Hepatocyte (in vitro differentiated cells): ENCODE results near the gene GGT6. TPM values are rescaled to one million over a fixed set of nuclear protein-coding genes. Genes with fewer than 3 reads are reported as not detected.

ENCODE experiments used
- DNase-seq: peaks from one replicate; pipeline ENCODE4 v3.0.0-alpha.2; 2016; ENCODE audit warnings: low spot score
- H2AFZ ChIP-seq: fragments of 200-600 bp; sonication (generic); 2 replicates; pipeline ENCODE4 v1.6.0; 2016; ENCODE audit warnings: antibody characterized with exemption, mild to moderate bottlenecking
- H3K27ac ChIP-seq: fragments of 200-600 bp; sonication (generic); 2 replicates; pipeline ENCODE4 v1.5.1; 2016; ENCODE audit warnings: mild to moderate bottlenecking
- H3K27me3 ChIP-seq: fragments of 200-600 bp; sonication (generic); 2 replicates; pipeline ENCODE4 v1.6.1; 2016
- H3K36me3 ChIP-seq: fragments of 200-600 bp; sonication (generic); replicated peaks from 2 replicates; pipeline ENCODE4 v1.5.1; 2016; ENCODE audit warnings: low read depth; ENCODE audit not compliant: insufficient read depth
- H3K4me1 ChIP-seq: fragments of 200-600 bp; sonication (generic); 2 replicates; pipeline ENCODE4 v1.5.1; 2016; ENCODE audit warnings: mild to moderate bottlenecking, moderate library complexity; ENCODE audit not compliant: insufficient read depth
- H3K4me2 ChIP-seq: fragments of 200-600 bp; sonication (generic); 2 replicates; pipeline ENCODE4 v1.6.0; 2016
- H3K4me3 ChIP-seq: fragments of 200-600 bp; sonication (generic); 2 replicates; pipeline ENCODE4 v1.5.1; 2016; ENCODE audit warnings: mild to moderate bottlenecking
- H3K79me2 ChIP-seq: fragments of 200-600 bp; sonication (generic); 2 replicates; pipeline ENCODE4 v1.6.0; 2017; ENCODE audit warnings: mild to moderate bottlenecking
- H3K9me2 ChIP-seq: fragments of 200-600 bp; sonication (generic); replicated peaks from 2 replicates; pipeline ENCODE4 v1.6.0; 2017; ENCODE audit warnings: mild to moderate bottlenecking; ENCODE audit not compliant: insufficient read depth
- H3K9me3 ChIP-seq: fragments of 200-600 bp; sonication (generic); 2 replicates; pipeline ENCODE4 v1.5.1; 2016; ENCODE audit warnings: low read depth, mild to moderate bottlenecking
- H4K20me1 ChIP-seq: fragments of 200-600 bp; sonication (generic); 2 replicates; pipeline ENCODE4 v1.6.0; 2016; ENCODE audit warnings: mild to moderate bottlenecking; ENCODE audit not compliant: insufficient read depth, poor library complexity, severe bottlenecking
- CTCF ChIP-seq: fragments of 200-600 bp; sonication (generic); IDR thresholded peaks from 2 replicates; pipeline ENCODE4 v1.5.1; 2016; ENCODE audit warnings: antibody characterized with exemption, mild to moderate bottlenecking; ENCODE audit not compliant: poor library complexity
- EZH2 ChIP-seq: fragments of 200-600 bp; sonication (generic); IDR thresholded peaks from 2 replicates; pipeline ENCODE4 v1.6.1; 2016; ENCODE audit warnings: antibody characterized with exemption, mild to moderate bottlenecking, borderline replicate concordance
- EZH2phosphoT487 ChIP-seq: fragments of 200-600 bp; sonication (generic); IDR thresholded peaks from one replicate; pipeline ENCODE4 v1.6.1; 2018; ENCODE audit warnings: antibody characterized with exemption, mild to moderate bottlenecking, low read depth, moderate library complexity; ENCODE audit not compliant: unreplicated experiment, severe bottlenecking
- WGBS: methylation state at CpG from one replicate; pipeline ENCODE4 v1.1.6; 2016; ENCODE audit warnings: low lambda C conversion rate; ENCODE audit errors: missing lambda C conversion rate; 5-methylcytosine and 5-hydroxymethylcytosine counted together
- polyA plus RNA-seq: library from polyadenylated mRNA; unstranded; fragments of >200 nt; fragmentation: Nextera tagmentation; extraction: Ambion mirVana; gene quantifications from 2 replicates; pipeline ENCODE4 v1.2.1, GENCODE V29; 2016
- total RNA-seq: library from RNA; depleted of rRNA; stranded (reverse); fragments of >200 nt; gene quantifications from 2 replicates; pipeline ENCODE4 v1.2.3, GENCODE V29; 2014

GGT6 gene
- total and polyA plus RNA-seq, 2 experiments from 2014 or later = not detected

- peaks cover 53% of the 10 kb centered on the region for H3K4me1 ChIP-seq
- H3K36me3 ChIP-seq = no peaks in the 10 kb centered on the region
- peak overlapping the region; percentile 89 for H3K27ac ChIP-seq
- peak overlapping the region; percentile 84 for H3K4me2 ChIP-seq
- H3K4me3 ChIP-seq = peak overlapping the region; percentile 70
- TF ChIP-seq EZH2phosphoT487 = no peak
- no peak for TF ChIP-seq EZH2
- no peak for TF ChIP-seq CTCF
- H3K9me3 ChIP-seq = no peaks in the 10 kb centered on the region
- peaks cover 65% of the 10 kb centered on the region for H3K79me2 ChIP-seq
- no peak overlapping the region for H2AFZ ChIP-seq
- no peaks in the 10 kb centered on the region for H3K27me3 ChIP-seq
- H3K9me2 ChIP-seq = no peaks in the 10 kb centered on the region
- DNase-seq = peak; percentile 61
- H4K20me1 ChIP-seq = peaks cover 3% of the 10 kb centered on the region
- 23% methylated on average over 24 of the region's 57 CpGs for WGBS
Measured at GRCh38 chr17:4584917-4585637, 24.7 kb upstream of the GGT6 start.

- Histone ChIP-seq H3K36me3 (no peaks in the 10 kb centered on the region), H3K9me3 (no peaks in the 10 kb centered on the region), H3K27me3 (no peaks in the 10 kb centered on the region), H4K20me1 (peaks cover 3% of the 10 kb centered on the region), H3K4me2 (peak within 1 kb of the TSS; percentile 84), H3K4me3 (peak within 1 kb of the TSS; percentile 70), H3K4me1 (peaks cover 49% of the 10 kb centered on the region), H3K79me2 (peaks cover 60% of the 10 kb centered on the region), H3K9me2 (no peaks in the 10 kb centered on the region), H2AFZ (peak within 1 kb of the TSS; percentile 74), H3K27ac (peak within 1 kb of the TSS; percentile 89)
- TF ChIP-seq EZH2 (no peak), CTCF (no peak), EZH2phosphoT487 (no peak)
- peak; percentile 83 for DNase-seq
- under 1% methylated on average over 51 of the region's 100 CpGs for WGBS
Measured at GRCh38 chr17:4584101-4584916, 23.9 kb upstream of the GGT6 start, which contains the start of gene SMTNL2. SMTNL2 (plus strand) TSS chr17:4584529; CDS start chr17:4584606, 77 bp downstream.

DNA sequence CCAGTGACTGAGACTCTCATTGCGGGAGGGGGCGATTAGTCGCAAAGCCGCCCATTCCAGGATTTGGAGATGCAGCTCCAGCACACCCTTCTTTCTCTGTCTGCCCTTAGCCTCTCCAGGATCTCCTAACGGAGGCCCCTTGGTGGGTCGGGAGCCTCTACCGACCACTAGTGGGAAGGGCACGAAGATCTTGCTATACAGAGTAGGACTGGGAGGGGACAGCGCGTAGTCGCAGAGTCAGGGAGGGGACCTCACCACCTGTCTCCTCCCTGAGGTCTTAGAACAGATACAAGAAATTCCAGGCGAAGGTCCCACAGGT is 23.4 kb upstream of the GGT6 start:
- no peaks in the 10 kb centered on the region for H3K27me3 ChIP-seq
- peaks cover 54% of the 10 kb centered on the region for H3K79me2 ChIP-seq
- peak overlapping the region; percentile 74 for H2AFZ ChIP-seq
- H3K27ac ChIP-seq = peak overlapping the region; percentile 89
- H3K36me3 ChIP-seq = no peaks in the 10 kb centered on the region
- WGBS = 13% methylated on average over 12 of the region's 12 CpGs
- H4K20me1 ChIP-seq = peaks cover 3% of the 10 kb centered on the region
- H3K4me1 ChIP-seq = peaks cover 45% of the 10 kb centered on the region
- H3K4me2 ChIP-seq = peak overlapping the region; percentile 84
- no peaks in the 10 kb centered on the region for H3K9me3 ChIP-seq
- DNase-seq = peak; percentile 86
- H3K9me2 ChIP-seq = no peaks in the 10 kb centered on the region
- H3K4me3 ChIP-seq = peak overlapping the region; percentile 70
- TF ChIP-seq EZH2phosphoT487 = no peak
- TF ChIP-seq CTCF = peak; percentile 53
